22Rv1 (cell line): ENCODE results near the gene UGT1A8.

Experiments
- H3K27ac ChIP-seq: fragments of 450-650 bp; 2 replicates; pipeline ENCODE4 v1.5.1; 2017
- ZFX ChIP-seq: fragments of 450-650 bp; IDR thresholded peaks from 2 replicates; pipeline ENCODE4 v1.6.1; 2017; ENCODE audit warnings: antibody characterized with exemption, borderline replicate concordance
- TF ChIP-seq, protein P1 (sequence below): fragments of 450-650 bp; IDR thresholded peaks from 2 replicates; pipeline ENCODE4 v1.5.1; 2017; ENCODE audit warnings: mild to moderate bottlenecking

The UGT1A8 gene

DNA sequence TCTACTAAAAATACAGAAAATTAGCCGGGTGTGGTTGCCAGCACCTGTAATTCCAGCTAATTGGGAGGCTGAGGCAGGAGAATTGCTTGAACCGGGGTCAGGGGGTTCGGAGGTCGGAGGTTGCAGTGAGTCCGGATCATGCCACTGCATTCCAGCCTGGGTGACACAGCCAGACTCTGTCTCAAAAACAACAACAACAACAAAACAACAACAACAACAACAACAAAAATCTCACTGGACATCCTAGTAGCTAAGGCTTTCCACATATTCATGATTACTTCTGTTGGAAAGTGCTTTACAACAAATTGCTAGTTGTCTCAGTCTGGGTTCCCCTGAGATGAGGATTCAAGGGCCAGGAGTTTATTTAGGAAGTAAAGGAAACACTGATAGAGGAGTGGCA, 156.4 kb downstream of the UGT1A8 start:
- no peak overlapping the region for H3K27ac ChIP-seq
- no peak for TF ChIP-seq ZFX
- TF ChIP-seq, protein P1, sequence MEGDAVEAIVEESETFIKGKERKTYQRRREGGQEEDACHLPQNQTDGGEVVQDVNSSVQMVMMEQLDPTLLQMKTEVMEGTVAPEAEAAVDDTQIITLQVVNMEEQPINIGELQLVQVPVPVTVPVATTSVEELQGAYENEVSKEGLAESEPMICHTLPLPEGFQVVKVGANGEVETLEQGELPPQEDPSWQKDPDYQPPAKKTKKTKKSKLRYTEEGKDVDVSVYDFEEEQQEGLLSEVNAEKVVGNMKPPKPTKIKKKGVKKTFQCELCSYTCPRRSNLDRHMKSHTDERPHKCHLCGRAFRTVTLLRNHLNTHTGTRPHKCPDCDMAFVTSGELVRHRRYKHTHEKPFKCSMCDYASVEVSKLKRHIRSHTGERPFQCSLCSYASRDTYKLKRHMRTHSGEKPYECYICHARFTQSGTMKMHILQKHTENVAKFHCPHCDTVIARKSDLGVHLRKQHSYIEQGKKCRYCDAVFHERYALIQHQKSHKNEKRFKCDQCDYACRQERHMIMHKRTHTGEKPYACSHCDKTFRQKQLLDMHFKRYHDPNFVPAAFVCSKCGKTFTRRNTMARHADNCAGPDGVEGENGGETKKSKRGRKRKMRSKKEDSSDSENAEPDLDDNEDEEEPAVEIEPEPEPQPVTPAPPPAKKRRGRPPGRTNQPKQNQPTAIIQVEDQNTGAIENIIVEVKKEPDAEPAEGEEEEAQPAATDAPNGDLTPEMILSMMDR, result no peak

DNA sequence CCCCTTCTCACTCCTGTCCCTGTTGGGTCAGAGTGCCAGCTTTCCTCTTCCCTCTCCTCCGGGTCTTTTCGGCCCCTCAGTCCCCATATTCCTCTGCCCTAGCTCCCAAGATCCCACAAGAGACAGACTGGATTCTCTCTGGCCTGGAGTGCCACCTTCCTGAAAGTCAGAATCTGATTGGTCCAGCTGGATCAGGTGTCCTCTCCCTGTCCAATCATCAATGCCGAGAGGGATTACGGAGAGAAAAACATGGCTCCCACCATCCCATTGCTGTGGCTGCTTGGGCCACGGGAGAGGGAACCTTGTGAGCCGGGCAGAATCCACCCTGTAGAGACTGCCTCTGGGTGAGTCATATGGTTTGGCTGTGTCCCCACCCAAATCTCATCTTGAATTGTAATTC, 158.0 kb downstream of the UGT1A8 start:
- no peak for TF ChIP-seq ZFX
- TF ChIP-seq, protein P1, result no peak
- H3K27ac ChIP-seq, result no peak overlapping the region

DNA sequence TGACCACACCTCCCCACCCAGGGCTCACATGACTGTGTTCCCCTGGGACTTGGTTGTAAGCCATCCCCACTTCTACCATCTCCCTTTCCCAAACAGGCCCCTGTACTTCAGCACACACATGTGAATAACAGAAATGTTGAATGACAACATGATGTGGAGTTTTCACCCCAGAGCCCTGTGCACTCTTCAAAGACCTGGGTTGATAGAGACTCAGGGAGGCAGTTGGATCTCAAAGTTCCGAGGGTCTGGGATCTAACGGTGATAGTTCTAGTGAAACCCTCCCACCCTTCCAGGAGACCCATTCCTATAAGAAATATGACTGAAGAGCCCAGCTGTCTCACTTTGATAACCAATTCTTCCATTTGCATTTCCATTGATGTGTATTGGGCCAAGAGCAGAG, 160.6 kb downstream of the UGT1A8 start, which contains the start of gene MROH2A:
Gene MROH2A (plus strand): TSS at position 301 of the 400 bp plus-strand sequence. CDS start 1,029 bp downstream, outside the sequence.
- TF ChIP-seq, protein P1, result no peak
- TF ChIP-seq ZFX, result no peak
- no peak within 1 kb of the TSS for H3K27ac ChIP-seq

DNA sequence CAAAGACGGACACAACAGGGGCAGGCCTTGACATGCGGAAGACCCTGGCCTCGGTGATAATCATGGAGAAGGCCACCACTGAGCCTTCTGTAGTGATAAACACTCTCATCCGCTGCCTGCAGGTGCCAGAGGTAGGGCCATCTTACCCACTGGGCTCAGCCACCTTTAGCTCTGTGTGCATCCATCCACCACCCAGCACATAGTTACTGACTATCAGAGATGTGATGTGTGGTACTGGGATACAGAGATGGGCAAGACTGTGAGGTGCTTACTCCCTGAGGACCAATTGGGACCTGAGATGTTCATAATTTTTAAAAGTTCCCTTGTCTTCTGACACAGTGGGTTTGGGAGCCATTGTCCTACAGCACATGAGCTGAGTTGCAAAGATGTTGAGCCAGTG, 162.3 kb downstream of the UGT1A8 start:
- TF ChIP-seq ZFX, result no peak
- TF ChIP-seq, protein P1, result no peak
- H3K27ac ChIP-seq, result no peak overlapping the region

DNA sequence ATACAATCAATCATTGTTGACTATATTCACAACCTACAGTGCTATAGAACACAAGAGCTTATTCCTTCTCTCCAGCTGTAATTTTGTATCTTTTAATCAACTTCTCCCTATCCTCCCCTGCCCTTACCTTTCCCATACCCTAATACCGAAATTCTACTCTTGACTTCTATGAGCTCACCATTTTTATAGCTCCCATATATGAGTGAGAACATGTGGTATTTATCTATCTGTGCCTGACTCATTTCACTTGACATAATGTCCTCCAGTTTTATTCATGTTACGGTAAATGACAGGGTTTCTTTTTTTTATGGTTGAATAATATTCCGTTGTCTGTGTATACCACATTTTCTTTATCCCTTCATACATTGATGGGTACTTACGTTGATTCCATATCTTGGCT, 163.3 kb downstream of the UGT1A8 start:
- TF ChIP-seq, protein P1, result no peak
- no peak for TF ChIP-seq ZFX
- H3K27ac ChIP-seq, result no peak overlapping the region

DNA sequence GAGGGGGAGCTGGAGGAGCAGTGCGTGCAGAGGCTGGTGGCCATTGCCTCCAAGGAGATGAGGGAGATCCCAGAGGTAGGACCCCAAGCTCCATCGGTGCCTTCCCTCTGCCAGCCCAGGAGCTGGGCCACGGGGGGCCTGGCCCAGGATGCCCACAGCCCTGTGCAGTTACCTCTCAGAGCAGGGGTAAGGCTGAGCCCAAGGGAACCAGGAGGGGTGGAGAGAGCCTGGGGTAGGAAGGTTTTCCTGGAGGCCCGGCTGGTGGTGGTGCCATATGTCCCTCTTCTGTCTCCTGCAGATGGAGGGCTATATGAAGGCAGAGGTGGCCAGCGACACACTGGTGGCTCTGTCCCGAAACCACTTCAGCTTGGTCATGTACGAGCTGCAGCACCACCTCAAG, 172.1 kb downstream of the UGT1A8 start:
- TF ChIP-seq ZFX, result no peak
- TF ChIP-seq, protein P1, result no peak
- H3K27ac ChIP-seq, result no peak overlapping the region

DNA sequence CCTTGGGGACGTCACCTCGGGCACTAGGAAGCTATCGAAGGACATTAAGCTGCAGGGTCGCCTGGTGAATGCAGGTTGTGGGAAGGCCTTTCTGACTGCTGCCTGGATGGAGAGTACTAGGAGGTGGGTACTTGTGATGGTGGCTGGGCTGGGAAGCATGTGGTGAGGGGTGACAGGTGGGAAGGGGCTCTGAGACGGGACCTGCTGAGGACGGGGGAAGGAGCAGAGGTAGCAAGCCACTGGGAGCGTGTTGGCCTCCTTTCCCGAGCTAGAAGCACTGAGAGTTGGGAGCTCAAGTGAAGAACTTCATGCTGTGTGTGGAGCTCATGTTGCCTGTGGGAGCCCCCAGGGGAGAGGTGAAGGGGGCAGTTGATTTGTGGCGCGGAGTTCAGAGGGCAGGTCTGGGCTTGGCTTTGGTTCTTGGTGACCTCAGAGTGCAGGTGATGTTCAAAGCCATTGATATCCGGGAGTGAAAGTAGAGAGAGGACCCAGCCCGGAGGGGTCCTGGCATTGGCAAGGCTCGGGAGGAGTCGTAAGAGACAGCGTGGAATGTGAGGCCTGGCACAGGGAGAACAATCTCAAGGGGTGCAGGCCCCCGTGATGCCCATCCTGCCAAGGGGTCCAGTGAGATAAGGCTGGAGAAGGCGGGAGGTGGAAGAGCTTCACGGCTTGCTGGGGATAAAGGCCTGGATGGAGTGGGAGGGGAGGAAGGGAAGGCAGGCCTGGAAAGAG, 173.9 kb downstream of the UGT1A8 start:
- no peak overlapping the region for H3K27ac ChIP-seq
- no peak for TF ChIP-seq ZFX
- TF ChIP-seq, protein P1, result no peak
